Prostate gland (tissue), 2 donors: Measurements from ENCODE around the gene RFNG.

Experiments
- POLR2A ChIP-seq: fragments of 450-650 bp; IDR thresholded peaks from one replicate; pipeline ENCODE4 v1.6.1; 2016; ENCODE audit warnings: antibody characterized with exemption, mild to moderate bottlenecking
- POLR2AphosphoS5 ChIP-seq: sonication (generic); formaldehyde crosslinking; IDR thresholded peaks from one replicate; pipeline ENCODE4 v1.6.1; 2017; ENCODE audit warnings: antibody characterized with exemption
- TF ChIP-seq, protein P1 (sequence below), 4 experiments: fragments of 200-600 bp in 2 of 4; fragments of 450-650 bp in 2 of 4; sonication (generic) in 2 of 4; IDR thresholded peaks; 1 replicate in 3 of 4; 2 replicates in 1 of 4; pipeline ENCODE4 v1.5.1; 2016 to 2019; ENCODE audit warnings: antibody characterized with exemption in 4 of 4, mild to moderate bottlenecking in 2 of 4, moderate library complexity in 2 of 4

DNA sequence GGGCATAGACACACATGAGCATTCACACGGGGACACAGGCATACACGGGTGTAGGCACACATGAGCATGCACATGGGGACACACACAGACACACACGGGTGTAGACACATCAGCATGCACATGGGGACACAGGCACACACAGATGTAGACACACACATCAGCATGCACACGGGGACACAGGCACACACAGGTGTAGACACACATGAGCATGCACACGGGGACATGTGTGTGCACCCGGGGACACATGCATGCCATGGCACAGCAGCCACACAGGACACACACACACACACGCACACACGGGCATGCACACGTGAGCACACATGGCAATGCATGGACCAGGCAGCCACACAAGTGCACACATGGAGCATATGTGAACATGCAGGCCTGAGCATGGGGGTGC is 9.0 kb downstream of the RFNG start:
- TF ChIP-seq, protein P1, sequence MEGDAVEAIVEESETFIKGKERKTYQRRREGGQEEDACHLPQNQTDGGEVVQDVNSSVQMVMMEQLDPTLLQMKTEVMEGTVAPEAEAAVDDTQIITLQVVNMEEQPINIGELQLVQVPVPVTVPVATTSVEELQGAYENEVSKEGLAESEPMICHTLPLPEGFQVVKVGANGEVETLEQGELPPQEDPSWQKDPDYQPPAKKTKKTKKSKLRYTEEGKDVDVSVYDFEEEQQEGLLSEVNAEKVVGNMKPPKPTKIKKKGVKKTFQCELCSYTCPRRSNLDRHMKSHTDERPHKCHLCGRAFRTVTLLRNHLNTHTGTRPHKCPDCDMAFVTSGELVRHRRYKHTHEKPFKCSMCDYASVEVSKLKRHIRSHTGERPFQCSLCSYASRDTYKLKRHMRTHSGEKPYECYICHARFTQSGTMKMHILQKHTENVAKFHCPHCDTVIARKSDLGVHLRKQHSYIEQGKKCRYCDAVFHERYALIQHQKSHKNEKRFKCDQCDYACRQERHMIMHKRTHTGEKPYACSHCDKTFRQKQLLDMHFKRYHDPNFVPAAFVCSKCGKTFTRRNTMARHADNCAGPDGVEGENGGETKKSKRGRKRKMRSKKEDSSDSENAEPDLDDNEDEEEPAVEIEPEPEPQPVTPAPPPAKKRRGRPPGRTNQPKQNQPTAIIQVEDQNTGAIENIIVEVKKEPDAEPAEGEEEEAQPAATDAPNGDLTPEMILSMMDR (IDR thresholded peaks at IDR 0.05): no peak
- no peak for TF ChIP-seq POLR2A
- no peak for TF ChIP-seq POLR2AphosphoS5
